HepG2 (cell line): Measurements from ENCODE around the gene PTPRN. TPM values are rescaled to one million over a fixed set of nuclear protein-coding genes. Genes with fewer than 3 reads are reported as not detected.

Source experiments
- EED ChIP-seq: sonication (generic); formaldehyde crosslinking; IDR thresholded peaks from 2 replicates; pipeline ENCODE4 v1.5.0; 2020; ENCODE audit warnings: mild to moderate bottlenecking, missing genetic modification reagents
- ELF1 ChIP-seq: sonication (generic); formaldehyde crosslinking; IDR thresholded peaks from 2 replicates; pipeline ENCODE4 v1.4.0; 2020; ENCODE audit warnings: missing genetic modification reagents
- GATAD1 ChIP-seq: IDR thresholded peaks from 2 replicates; pipeline ENCODE4 v1.6.1; 2016; ENCODE audit warnings: missing genetic modification reagents, missing compliant biosample characterization
- HOXA9 ChIP-seq: sonication (generic); formaldehyde crosslinking; IDR thresholded peaks from 2 replicates; pipeline ENCODE4 v1.8.1; 2022; ENCODE audit warnings: missing genetic modification reagents, mild to moderate bottlenecking, moderate library complexity, borderline replicate concordance
- JUNB ChIP-seq: sonication (generic); formaldehyde crosslinking; IDR thresholded peaks from 2 replicates; pipeline ENCODE4 v1.8.0; 2022; ENCODE audit warnings: missing genetic modification reagents, mild to moderate bottlenecking, borderline replicate concordance
- KLF6 ChIP-seq: IDR thresholded peaks from 2 replicates; pipeline ENCODE4 v1.8.0; 2016; ENCODE audit warnings: missing biosample characterization, missing genetic modification reagents
- NCOA1 ChIP-seq: sonication (generic); formaldehyde crosslinking; IDR thresholded peaks from 2 replicates; pipeline ENCODE4 v1.9.0; 2021; ENCODE audit warnings: missing genetic modification reagents
- NPAS2 ChIP-seq: sonication (generic); formaldehyde crosslinking; IDR thresholded peaks from 2 replicates; pipeline ENCODE4 v1.8.0; 2022; ENCODE audit warnings: mild to moderate bottlenecking, missing genetic modification reagents, borderline replicate concordance
- NR2F2 ChIP-seq: IDR thresholded peaks from 2 replicates; pipeline ENCODE4 v1.6.1; 2012; ENCODE audit warnings: low read depth, inconsistent platforms, borderline replicate concordance
- PCBP1 ChIP-seq: fragments of 200-400 bp; formaldehyde crosslinking; IDR thresholded peaks from 2 replicates; pipeline ENCODE4 v1.6.1; 2017; ENCODE audit warnings: mild to moderate bottlenecking, low read depth, low read length, borderline replicate concordance
- ZBTB1 ChIP-seq: sonication (generic); formaldehyde crosslinking; IDR thresholded peaks from 2 replicates; pipeline ENCODE4 v1.4.0; 2020; ENCODE audit warnings: missing genetic modification reagents, borderline replicate concordance
- ZNF619 ChIP-seq: sonication (generic); formaldehyde crosslinking; IDR thresholded peaks from 2 replicates; pipeline ENCODE4 v1.4.0; 2020; ENCODE audit warnings: mild to moderate bottlenecking, missing genetic modification reagents
- ZSCAN5A ChIP-seq: sonication (generic); formaldehyde crosslinking; IDR thresholded peaks from 2 replicates; pipeline ENCODE4 v1.8.0; 2022; ENCODE audit warnings: mild to moderate bottlenecking, missing genetic modification reagents, borderline replicate concordance
- polyA plus RNA-seq, 8 experiments: library from polyadenylated mRNA; depleted of rRNA in 3 of 8; stranded (reverse) in 7 of 8; unstranded in 1 of 8; fragments of >200 nt; fragmentation: Illumina TruSeq in 4 of 8; extraction: Trizol in 4 of 8; gene quantifications; 2 replicates each; pipeline versions ENCODE4 v1.2.1 to v1.2.3, GENCODE V29; 2011 to 2016; ENCODE audit warnings: low read depth in 4 of 8, missing spikeins in 1 of 8, mixed read lengths in 1 of 8; ENCODE audit not compliant: insufficient read depth in 1 of 8
- total RNA-seq, 5 experiments: library from RNA; depleted of rRNA; stranded (reverse); fragments of >200 nt; fragmentation: Illumina TruSeq; extraction: Trizol; gene quantifications; 2 replicates each; pipeline ENCODE4 v1.2.3, GENCODE V29; 2016; ENCODE audit warnings: low read depth in 1 of 5
- TF ChIP-seq, protein P1 (sequence below): IDR thresholded peaks from 2 replicates; pipeline ENCODE4 v1.6.1; 2016; ENCODE audit warnings: low read depth, borderline replicate concordance
- TF ChIP-seq, protein P2 (sequence below): sonication (generic); formaldehyde crosslinking; conservative IDR thresholded peaks from 2 replicates; pipeline ENCODE4 v1.8.0; 2022; ENCODE audit warnings: missing genetic modification reagents
- TF ChIP-seq, protein P3 (sequence below): sonication (generic); formaldehyde crosslinking; IDR thresholded peaks from 2 replicates; pipeline ENCODE4 v1.5.0; 2020; ENCODE audit warnings: missing genetic modification reagents
- TF ChIP-seq, protein P4 (sequence below): sonication (generic); formaldehyde crosslinking; IDR thresholded peaks from 2 replicates; pipeline ENCODE4 v1.5.0; 2020; ENCODE audit warnings: mild to moderate bottlenecking, missing genetic modification reagents

PTPRN gene
- total and polyA plus RNA-seq, 2 of the 13 experiments (the other 11 are each of a cell fraction or from before 2014, with no cell fraction given) = 0.26 TPM; not detected in 1

DNA sequence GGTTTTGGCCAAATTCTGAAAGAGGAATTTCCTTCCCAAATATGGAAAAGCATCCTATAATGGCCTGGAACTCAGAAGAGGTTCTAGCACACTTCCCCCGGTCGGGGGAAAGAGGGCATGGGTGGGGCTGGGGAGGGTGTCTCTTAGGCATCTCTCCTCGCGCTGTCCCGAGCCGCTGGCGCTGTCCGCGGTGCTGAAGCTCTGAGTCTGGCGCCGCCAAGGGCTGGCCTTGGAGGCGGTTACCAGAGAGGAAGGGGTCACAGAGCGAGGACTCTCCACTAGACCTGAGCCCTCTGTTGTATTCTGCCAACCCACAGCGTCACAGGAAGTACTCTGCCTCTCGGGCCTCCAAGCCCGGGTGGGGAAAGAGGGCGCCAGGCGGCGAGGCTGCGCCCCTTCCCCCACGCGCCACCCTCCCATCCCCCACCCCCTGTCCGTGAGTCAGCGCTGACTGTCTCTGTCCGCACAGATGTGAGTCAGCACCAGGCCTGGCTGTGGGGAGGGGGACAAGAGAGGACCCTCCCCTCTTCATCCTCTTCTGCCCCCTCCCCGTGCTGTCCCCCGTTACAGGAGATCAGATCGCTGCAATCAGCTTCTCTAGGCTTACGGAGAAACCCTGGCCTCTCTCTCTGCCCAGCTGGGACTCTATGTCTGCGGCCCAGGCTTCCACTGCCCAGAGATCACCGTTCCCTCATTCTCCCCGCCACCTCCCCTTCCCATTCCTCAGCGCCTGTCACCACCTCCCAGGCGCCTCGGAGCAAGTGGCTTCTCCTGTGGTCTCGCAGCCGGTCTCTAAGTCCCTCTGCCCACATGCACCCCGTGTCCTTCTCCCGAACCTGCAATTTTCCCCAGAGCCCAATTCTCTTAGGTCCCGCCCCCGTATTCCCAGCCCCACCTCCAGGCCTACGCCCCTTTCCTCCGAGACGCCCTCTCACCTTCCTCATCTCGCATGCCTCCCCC is 779 bp downstream of the PTPRN start (continued):
- TF ChIP-seq HOXA9 (CRISPR knock-in tag) = peak; percentile 97
- no peak for TF ChIP-seq NR2F2
- TF ChIP-seq GATAD1 (CRISPR knock-in tag) = peak; percentile 78
- TF ChIP-seq, protein P1, sequence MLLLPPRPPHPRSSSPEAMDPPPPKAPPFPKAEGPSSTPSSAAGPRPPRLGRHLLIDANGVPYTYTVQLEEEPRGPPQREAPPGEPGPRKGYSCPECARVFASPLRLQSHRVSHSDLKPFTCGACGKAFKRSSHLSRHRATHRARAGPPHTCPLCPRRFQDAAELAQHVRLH (CRISPR knock-in tag) = peak; percentile 99
- TF ChIP-seq KLF6 (CRISPR knock-in tag) = peak; percentile 99
- no peak for TF ChIP-seq NPAS2 (CRISPR knock-in tag)
- TF ChIP-seq ZNF619 = no peak
- TF ChIP-seq, protein P2, sequence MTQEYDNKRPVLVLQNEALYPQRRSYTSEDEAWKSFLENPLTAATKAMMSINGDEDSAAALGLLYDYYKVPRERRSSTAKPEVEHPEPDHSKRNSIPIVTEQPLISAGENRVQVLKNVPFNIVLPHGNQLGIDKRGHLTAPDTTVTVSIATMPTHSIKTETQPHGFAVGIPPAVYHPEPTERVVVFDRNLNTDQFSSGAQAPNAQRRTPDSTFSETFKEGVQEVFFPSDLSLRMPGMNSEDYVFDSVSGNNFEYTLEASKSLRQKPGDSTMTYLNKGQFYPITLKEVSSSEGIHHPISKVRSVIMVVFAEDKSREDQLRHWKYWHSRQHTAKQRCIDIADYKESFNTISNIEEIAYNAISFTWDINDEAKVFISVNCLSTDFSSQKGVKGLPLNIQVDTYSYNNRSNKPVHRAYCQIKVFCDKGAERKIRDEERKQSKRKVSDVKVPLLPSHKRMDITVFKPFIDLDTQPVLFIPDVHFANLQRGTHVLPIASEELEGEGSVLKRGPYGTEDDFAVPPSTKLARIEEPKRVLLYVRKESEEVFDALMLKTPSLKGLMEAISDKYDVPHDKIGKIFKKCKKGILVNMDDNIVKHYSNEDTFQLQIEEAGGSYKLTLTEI (CRISPR knock-in tag) = no peak; the same call in 1 of the 2 replicates
- TF ChIP-seq, protein P3, sequence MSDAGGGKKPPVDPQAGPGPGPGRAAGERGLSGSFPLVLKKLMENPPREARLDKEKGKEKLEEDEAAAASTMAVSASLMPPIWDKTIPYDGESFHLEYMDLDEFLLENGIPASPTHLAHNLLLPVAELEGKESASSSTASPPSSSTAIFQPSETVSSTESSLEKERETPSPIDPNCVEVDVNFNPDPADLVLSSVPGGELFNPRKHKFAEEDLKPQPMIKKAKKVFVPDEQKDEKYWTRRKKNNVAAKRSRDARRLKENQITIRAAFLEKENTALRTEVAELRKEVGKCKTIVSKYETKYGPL (CRISPR knock-in tag) = peak; percentile 94
- peak; percentile 47; the same call in 1 of the 2 replicates for TF ChIP-seq PCBP1
- TF ChIP-seq ZBTB1 (CRISPR knock-in tag) = no peak; the same call in 1 of the 2 replicates
- TF ChIP-seq NCOA1 (CRISPR knock-in tag) = no peak
- no peak for TF ChIP-seq ELF1
- no peak for TF ChIP-seq ZSCAN5A (CRISPR knock-in tag)
- peak; percentile 63 for TF ChIP-seq JUNB (CRISPR knock-in tag)
- TF ChIP-seq, protein P4, sequence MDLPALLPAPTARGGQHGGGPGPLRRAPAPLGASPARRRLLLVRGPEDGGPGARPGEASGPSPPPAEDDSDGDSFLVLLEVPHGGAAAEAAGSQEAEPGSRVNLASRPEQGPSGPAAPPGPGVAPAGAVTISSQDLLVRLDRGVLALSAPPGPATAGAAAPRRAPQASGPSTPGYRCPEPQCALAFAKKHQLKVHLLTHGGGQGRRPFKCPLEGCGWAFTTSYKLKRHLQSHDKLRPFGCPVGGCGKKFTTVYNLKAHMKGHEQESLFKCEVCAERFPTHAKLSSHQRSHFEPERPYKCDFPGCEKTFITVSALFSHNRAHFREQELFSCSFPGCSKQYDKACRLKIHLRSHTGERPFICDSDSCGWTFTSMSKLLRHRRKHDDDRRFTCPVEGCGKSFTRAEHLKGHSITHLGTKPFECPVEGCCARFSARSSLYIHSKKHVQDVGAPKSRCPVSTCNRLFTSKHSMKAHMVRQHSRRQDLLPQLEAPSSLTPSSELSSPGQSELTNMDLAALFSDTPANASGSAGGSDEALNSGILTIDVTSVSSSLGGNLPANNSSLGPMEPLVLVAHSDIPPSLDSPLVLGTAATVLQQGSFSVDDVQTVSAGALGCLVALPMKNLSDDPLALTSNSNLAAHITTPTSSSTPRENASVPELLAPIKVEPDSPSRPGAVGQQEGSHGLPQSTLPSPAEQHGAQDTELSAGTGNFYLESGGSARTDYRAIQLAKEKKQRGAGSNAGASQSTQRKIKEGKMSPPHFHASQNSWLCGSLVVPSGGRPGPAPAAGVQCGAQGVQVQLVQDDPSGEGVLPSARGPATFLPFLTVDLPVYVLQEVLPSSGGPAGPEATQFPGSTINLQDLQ (CRISPR knock-in tag) = peak; percentile 92; the same call in 1 of the 2 replicates
- TF ChIP-seq EED (CRISPR knock-in tag) = peak; percentile 77
